Adrenal gland (tissue), 12 donors: ENCODE results near the gene GH1. TPM values are rescaled to one million over a fixed set of nuclear protein-coding genes. Genes with fewer than 3 reads are reported as not detected.

Experiments used
- DNase-seq, 7 donors: peaks; one replicate each; pipeline ENCODE4 v3.0.0-alpha.2; 2019 to 2020
- H3K27ac ChIP-seq, 5 donors: fragments of 200-600 bp; sonication (generic) in 4 of 5; 1 replicate in 3 of 5; 2 replicates in 2 of 5; pipeline versions ENCODE4 v1.5.1 to v1.8.0; 2016 to 2020; ENCODE audit warnings: mild to moderate bottlenecking in 1 of 5
- H3K27me3 ChIP-seq: fragments of 200-600 bp; 2 replicates; pipeline ENCODE4 v1.8.0; 2021
- H3K36me3 ChIP-seq, 2 donors: fragments of 200-600 bp; replicated peaks in 1 of 2; 1 replicate in 1 of 2; 2 replicates in 1 of 2; pipeline versions ENCODE4 v1.5.1 to v1.8.0; 2018 to 2022
- H3K4me1 ChIP-seq, 2 donors: fragments of 200-600 bp; replicated peaks in 1 of 2; 1 replicate in 1 of 2; 2 replicates in 1 of 2; pipeline versions ENCODE4 v1.5.1 to v1.8.0; 2018 to 2021
- H3K4me3 ChIP-seq, 4 donors: fragments of 200-600 bp; sonication (generic) in 3 of 4; one replicate each; pipeline ENCODE4 v1.5.1; 2016 to 2018
- H3K9me3 ChIP-seq, 3 donors: fragments of 200-600 bp; sonication (generic) in 1 of 3; replicated peaks in 1 of 3; 1 replicate in 2 of 3; 2 replicates in 1 of 3; pipeline versions ENCODE4 v1.5.1 to v1.8.0; 2016 to 2021
- CTCF ChIP-seq, 6 experiments: fragments of 450-650 bp in 4 of 6; fragments of 200-600 bp in 2 of 6; sonication (generic) in 1 of 6; IDR thresholded peaks; 1 replicate in 5 of 6; 2 replicates in 1 of 6; pipeline versions ENCODE4 v1.5.1 to v1.8.0; 2016 to 2021; ENCODE audit warnings: antibody characterized with exemption in 6 of 6, mild to moderate bottlenecking in 2 of 6, moderate library complexity in 1 of 6
- POLR2A ChIP-seq, 2 donors: fragments of 450-650 bp; IDR thresholded peaks; one replicate each; pipeline ENCODE4 v1.6.1; 2017; ENCODE audit warnings: antibody characterized with exemption in 2 of 2, mild to moderate bottlenecking in 2 of 2, moderate library complexity in 1 of 2
- WGBS, 4 donors: extraction: QIAGEN DNeasy Blood & Tissue Kit in 2 of 4; methylation state at CpG; one replicate each; pipeline versions ENCODE4 v1.1.5 to v1.1.7; 2013 to 2017; 5-methylcytosine and 5-hydroxymethylcytosine counted together
- intact Hi-C, 2 donors: fragments of 100-400 bp; cut with DNase I; formaldehyde crosslinking; loops; one replicate each; pipeline versions ENCODE4 v1.14.1 to v1.15.0; 2022 to 2023
- polyA plus RNA-seq, 3 donors: library from polyadenylated mRNA; stranded (reverse); fragments of 200-250 nt in 2 of 3; fragments of 350-450 nt in 1 of 3; fragmentation: Illumina TruSeq in 1 of 3; extraction: RNeasy Lipid Tissue Mini Kit (QIAGEN cat#74804) in 1 of 3; gene quantifications; one replicate each; pipeline ENCODE4 v1.2.3, GENCODE V29; 2013 to 2014
- total RNA-seq, 9 donors: library from RNA; depleted of rRNA in 4 of 9; stranded (reverse); fragments of >200 nt in 4 of 9; fragments of 120-200 nt in 1 of 9; fragmentation: NEBNext Ultra II Directional in 1 of 9; extraction: Animal tissue kit (Norgen Biotek cat#: 25700) in 1 of 9; gene quantifications; one replicate each; pipeline versions ENCODE4 v1.1.0 to v1.2.4, GENCODE V29; 2013 to 2023
- donor health status: healthy with polysubstance abuse.
- donor health status: Bipolar disorder and iron deficiency.
- donor health status: DM: yes; HTN: yes; CAD: no.
- donor health status: DM: no; HTN: no; CAD: no.
- donor health status: DM: no; HTN: no; CAD: no.
- donor health status: DM: yes; HTN: yes; CAD: no.

The GH1 gene
- total and polyA plus RNA-seq, 12 donors: not detected

DNA sequence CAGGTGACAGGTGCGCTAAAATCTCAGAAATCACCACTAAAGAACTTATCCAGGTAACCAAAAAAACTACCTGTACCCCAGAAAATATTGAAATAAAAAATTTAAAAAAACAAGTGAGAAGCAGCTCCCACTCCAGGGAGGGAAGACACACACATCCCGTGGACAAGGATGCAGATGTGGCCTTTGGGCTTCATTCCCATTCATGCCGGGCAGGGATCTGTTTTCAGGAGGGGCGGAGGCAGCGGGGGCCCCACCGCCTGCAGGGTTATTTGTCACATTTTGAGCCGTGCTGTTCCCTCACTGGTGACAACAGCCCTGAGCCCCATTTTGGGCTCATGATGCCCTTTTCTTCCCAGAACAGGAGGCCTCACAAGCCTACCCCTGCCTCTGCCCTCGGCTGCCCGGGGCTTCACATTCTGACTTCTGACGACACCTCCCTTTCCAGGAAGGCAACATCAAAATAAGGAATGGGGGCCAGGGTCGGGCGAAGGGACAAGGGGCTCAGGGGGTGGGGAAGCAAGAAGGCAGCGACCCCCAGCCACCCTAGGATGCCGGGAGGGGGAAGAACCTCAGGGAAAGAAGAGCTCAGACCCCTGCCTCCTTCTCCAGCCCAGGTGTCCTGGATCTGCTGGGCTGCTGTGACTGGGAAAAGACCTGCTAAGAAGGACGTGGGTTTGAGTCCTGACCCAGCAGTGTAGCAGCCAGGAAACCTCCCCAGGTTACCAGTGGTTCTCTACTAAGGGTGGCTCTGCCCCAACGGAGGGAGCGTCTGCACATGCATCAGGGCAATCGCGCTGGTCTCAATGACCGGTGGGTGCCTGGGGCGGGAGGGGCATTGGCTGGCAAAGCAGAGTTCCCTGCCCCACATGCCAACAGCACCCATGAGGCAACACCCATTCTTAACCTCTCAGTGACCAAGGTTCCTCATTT lies 15.8 kb upstream of the GH1 start:
- DNase-seq: no peak
- Histone ChIP-seq H3K9me3 (no peaks in the 10 kb centered on the region), H3K27me3 (no peaks in the 10 kb centered on the region), H3K4me3 (no peak overlapping the region), H3K4me1 (no peaks in the 10 kb centered on the region), H3K27ac (no peak overlapping the region), H3K36me3 (no peaks in the 10 kb centered on the region)
- intact Hi-C loops: no loop called here
- TF ChIP-seq POLR2A (IDR thresholded peaks at IDR 0.05) (no peak), CTCF (IDR thresholded peaks at IDR 0.05) (no peak)
- 75 to 85% (median 81%) methylated on average over 14 to 21 of the region's 21 CpGs for WGBS, 4 donors

DNA sequence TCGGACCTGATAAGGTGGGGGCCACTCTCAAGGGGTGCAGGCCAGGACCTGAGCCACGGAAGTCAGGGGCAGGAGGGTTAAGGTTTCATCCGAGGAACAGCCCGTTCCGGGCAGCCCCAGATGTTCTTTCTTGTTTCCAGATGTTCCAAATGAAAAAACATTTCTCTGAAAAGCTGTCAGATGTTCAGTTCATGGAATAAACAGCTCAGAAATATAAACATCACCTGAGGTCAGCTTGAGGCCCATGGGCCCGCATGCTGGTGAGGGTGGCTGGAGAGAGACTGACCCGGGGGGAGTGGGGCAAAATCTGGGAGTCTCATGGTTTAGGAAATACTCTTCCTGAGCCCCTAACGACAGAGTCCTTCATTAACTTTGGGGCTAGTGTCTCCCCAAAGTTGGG lies 15.0 kb upstream of the GH1 start:
- Histone ChIP-seq H3K9me3 (no peaks in the 10 kb centered on the region), H3K27ac (no peak overlapping the region), H3K27me3 (no peaks in the 10 kb centered on the region), H3K36me3 (no peaks in the 10 kb centered on the region), H3K4me1 (no peaks in the 10 kb centered on the region), H3K4me3 (no peak overlapping the region)
- TF ChIP-seq POLR2A (IDR thresholded peaks at IDR 0.05) (no peak), CTCF (IDR thresholded peaks at IDR 0.05) (no peak)
- 83 to 85% (median 83%) methylated on average over 7 to 8 of the region's 8 CpGs for WGBS, 4 donors
- intact Hi-C loops: no loop called here
- DNase-seq: no peak

DNA sequence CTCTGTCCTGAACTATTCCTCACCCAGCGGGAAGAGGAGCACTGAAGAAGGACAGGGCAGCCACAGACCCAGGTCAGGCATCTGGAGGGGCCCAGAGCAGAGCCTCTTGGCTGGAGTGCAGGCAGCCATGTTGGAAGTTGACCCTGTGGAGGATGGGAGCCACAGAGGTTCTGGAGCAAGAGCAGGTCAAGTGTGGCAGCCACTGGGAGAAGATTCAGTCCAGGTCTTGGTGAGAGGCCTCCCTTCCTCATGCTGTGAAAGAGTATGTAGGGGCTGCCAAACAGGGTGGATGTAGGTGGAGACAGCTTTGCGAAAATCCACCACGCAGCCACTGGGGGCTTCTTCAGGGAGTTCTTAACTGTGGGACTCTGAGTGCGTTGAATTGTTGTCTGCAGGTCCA lies 14.1 kb upstream of the GH1 start:
- Histone ChIP-seq H3K4me3 (no peak overlapping the region), H3K27ac (no peak overlapping the region), H3K4me1 (no peaks in the 10 kb centered on the region), H3K27me3 (no peaks in the 10 kb centered on the region), H3K36me3 (no peaks in the 10 kb centered on the region), H3K9me3 (no peaks in the 10 kb centered on the region)
- WGBS, 4 donors: 92 to 96% (median 96%) methylated on average over 2 to 4 of the region's 4 CpGs
- DNase-seq: no peak
- intact Hi-C loops: no loop called here
- TF ChIP-seq CTCF (IDR thresholded peaks at IDR 0.05) (no peak), POLR2A (IDR thresholded peaks at IDR 0.05) (no peak)

DNA sequence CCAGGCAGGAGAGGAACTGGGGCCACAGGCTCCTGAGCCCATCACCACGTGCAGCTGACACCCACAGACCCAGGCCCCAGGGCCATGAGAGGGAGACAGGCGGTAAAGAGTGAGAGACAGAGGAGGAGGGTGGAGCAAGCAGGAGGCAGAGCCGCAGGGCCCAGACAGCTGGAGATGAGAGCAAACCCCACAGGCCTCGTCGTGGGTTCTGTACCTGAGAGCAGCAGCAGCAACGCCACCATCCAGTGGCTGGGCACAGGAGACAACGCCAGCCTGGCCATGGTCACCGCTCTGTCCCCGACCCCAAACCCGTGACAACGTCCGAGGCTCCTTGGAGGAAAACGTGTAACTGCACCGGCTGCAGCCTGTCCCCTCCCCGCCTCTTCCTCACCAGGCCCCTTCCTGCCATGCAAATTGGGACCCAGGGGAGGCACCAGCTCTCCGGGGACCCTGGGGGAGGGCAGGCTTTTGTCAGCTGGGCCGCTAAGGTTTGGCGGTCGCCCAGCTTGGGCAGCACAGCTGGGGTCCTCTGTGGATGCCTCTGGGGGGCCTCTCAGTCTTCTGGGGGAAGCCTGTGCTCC lies 13.4 kb upstream of the GH1 start, which contains the start of gene CD79B:
Gene CD79B (minus strand): TSS at position 351 of the 581 bp plus-strand sequence. CDS start 70 bp downstream, at position 281.
- no peaks in the 10 kb centered on the region for H3K9me3 ChIP-seq
- peak within 1 kb of the TSS in 1 of 5 donors; percentile 66 for H3K27ac ChIP-seq
- no peaks in the 10 kb centered on the region for H3K27me3 ChIP-seq
- H3K4me1 ChIP-seq: no peaks in the 10 kb centered on the region
- no peak within 1 kb of the TSS for H3K4me3 ChIP-seq
- no peak for DNase-seq
- 50 to 69% (median 63%) methylated on average over 7 to 19 of the region's 19 CpGs for WGBS, 4 donors
- TF ChIP-seq CTCF (IDR thresholded peaks at IDR 0.05): no peak
- TF ChIP-seq POLR2A (IDR thresholded peaks at IDR 0.05): no peak
- intact Hi-C loops: no loop called here
- no peaks in the 10 kb centered on the region for H3K36me3 ChIP-seq
